Prostate gland (tissue), 2 donors: Measurements from ENCODE around the gene SBNO2. TPM values are rescaled to one million over a fixed set of nuclear protein-coding genes. Genes with fewer than 3 reads are reported as not detected.
"Not testable (repeated sequence)": the region's sequence is repeated elsewhere in the genome, so short reads cannot be mapped to it uniquely, and the experiment has no call there.

Source experiments
- DNase-seq: peaks from one replicate; pipeline ENCODE4 v3.0.0-alpha.2; 2019; ENCODE audit warnings: low spot score
- H3K27ac ChIP-seq, 2 donors: fragments of 200-600 bp; sonication (generic); 2 replicates each; pipeline ENCODE4 v1.5.1; 2017 to 2019
- H3K27me3 ChIP-seq: fragments of 200-600 bp; sonication (generic); replicated peaks from 2 replicates; pipeline ENCODE4 v1.5.1; 2019; ENCODE audit not compliant: insufficient read depth
- H3K36me3 ChIP-seq, 2 donors: fragments of 200-600 bp; sonication (generic); 1 replicate in 1 of 2; 2 replicates in 1 of 2; pipeline versions ENCODE4 v1.5.1 to v1.8.1; 2017 to 2019
- H3K4me1 ChIP-seq: fragments of 200-600 bp; sonication (generic); replicated peaks from 2 replicates; pipeline ENCODE4 v1.5.1; 2019
- H3K4me3 ChIP-seq, 2 donors: fragments of 200-600 bp; sonication (generic); 2 replicates each; pipeline ENCODE4 v1.5.1; 2017 to 2019
- H3K9me3 ChIP-seq: fragments of 200-600 bp; sonication (generic); 2 replicates; pipeline ENCODE4 v1.5.1; 2017
- CTCF ChIP-seq, 4 experiments: fragments of 200-600 bp in 2 of 4; fragments of 450-650 bp in 2 of 4; sonication (generic) in 2 of 4; IDR thresholded peaks; 1 replicate in 3 of 4; 2 replicates in 1 of 4; pipeline ENCODE4 v1.5.1; 2016 to 2019; ENCODE audit warnings: antibody characterized with exemption in 4 of 4, mild to moderate bottlenecking in 2 of 4, moderate library complexity in 2 of 4
- POLR2A ChIP-seq: fragments of 450-650 bp; IDR thresholded peaks from one replicate; pipeline ENCODE4 v1.6.1; 2016; ENCODE audit warnings: antibody characterized with exemption, mild to moderate bottlenecking
- POLR2AphosphoS5 ChIP-seq: sonication (generic); formaldehyde crosslinking; IDR thresholded peaks from one replicate; pipeline ENCODE4 v1.6.1; 2017; ENCODE audit warnings: antibody characterized with exemption
- WGBS: methylation state at CpG from one replicate; pipeline ENCODE4 v1.1.5; 2018; 5-methylcytosine and 5-hydroxymethylcytosine counted together
- intact Hi-C: fragments of 100-400 bp; cut with DNase I; formaldehyde crosslinking; loops from one replicate; pipeline ENCODE4 v1.14.2; 2022
- total RNA-seq, 2 donors: library from RNA; depleted of rRNA; stranded (reverse); fragments of >200 nt; gene quantifications; one replicate each; pipeline ENCODE4 v1.1.0, GENCODE V29; 2016

Gene SBNO2
- total RNA-seq, 2 donors from 2014 or later: 32.5 to 79.9 TPM

- intact Hi-C loops: no loop called here
- TF ChIP-seq CTCF (IDR thresholded peaks at IDR 0.05): no peak
- no peak for TF ChIP-seq POLR2A
- TF ChIP-seq POLR2AphosphoS5: no peak
- Histone ChIP-seq H3K9me3 (no peaks in the 10 kb centered on the region), H3K27ac (peak overlapping the region; percentile 68 to 79), H3K4me1 (peaks cover 14% of the 10 kb centered on the region), H3K27me3 (no peaks in the 10 kb centered on the region), H3K4me3 (peak overlapping the region; percentile 61 to 68), H3K36me3 (no peaks in the 10 kb centered on the region)
- DNase-seq: no peak
- WGBS: 1% methylated on average over 40 of the region's 78 CpGs
Measured at GRCh38 chr19:1206150-1206863, 32.2 kb upstream of the SBNO2 start.

GRCh38 chr19:1205114-1206099, 31.3 kb upstream of the SBNO2 start, which contains the start of gene STK11:
Gene STK11, plus strand, starts transcription at chr19:1205778. Its CDS starts 1,136 bp downstream, at chr19:1206914.
- peak; percentile 98 for DNase-seq
- Histone ChIP-seq H3K36me3 (no peaks in the 10 kb centered on the region), H3K9me3 (no peaks in the 10 kb centered on the region), H3K27ac (peak within 1 kb of the TSS; percentile 71 to 79), H3K4me1 (peaks cover 10% of the 10 kb centered on the region), H3K27me3 (no peaks in the 10 kb centered on the region), H3K4me3 (peak within 1 kb of the TSS; percentile 61 to 68)
- intact Hi-C loops: no loop called here
- WGBS: 7% methylated on average over 64 of the region's 114 CpGs
- peak; percentile 88 for TF ChIP-seq POLR2A
- TF ChIP-seq CTCF (IDR thresholded peaks at IDR 0.05): peak in 2 of 4 experiments; percentile 7 to 10
- TF ChIP-seq POLR2AphosphoS5: peak; percentile 90

GRCh38 chr19:1200614-1201013, 26.5 kb upstream of the SBNO2 start:
- 88% methylated on average over 4 of the region's 4 CpGs for WGBS
- H3K9me3 ChIP-seq, H3K27me3 ChIP-seq, H3K27ac ChIP-seq, H3K4me1 ChIP-seq, intact Hi-C loops, H3K36me3 ChIP-seq, H3K4me3 ChIP-seq, DNase-seq: not testable (repeated sequence)

GRCh38 chr19:1199531-1199930, 25.5 kb upstream of the SBNO2 start:
- H3K9me3 ChIP-seq: no peaks in the 10 kb centered on the region
- intact Hi-C loops: no loop called here
- TF ChIP-seq POLR2AphosphoS5 (no peak), POLR2A (no peak)
- no peaks in the 10 kb centered on the region for H3K4me1 ChIP-seq
- no peak overlapping the region for H3K4me3 ChIP-seq
- no peaks in the 10 kb centered on the region for H3K27me3 ChIP-seq
- no peak overlapping the region for H3K27ac ChIP-seq
- WGBS: 91% methylated on average over 10 of the region's 10 CpGs
- DNase-seq: no peak
- H3K36me3 ChIP-seq: no peaks in the 10 kb centered on the region

- 77% methylated on average over 9 of the region's 9 CpGs for WGBS
- Histone ChIP-seq H3K9me3 (no peaks in the 10 kb centered on the region), H3K27me3 (no peaks in the 10 kb centered on the region), H3K4me3 (no peak overlapping the region), H3K27ac (no peak overlapping the region), H3K4me1 (no peaks in the 10 kb centered on the region), H3K36me3 (no peaks in the 10 kb centered on the region)
- intact Hi-C loops: no loop called here
- DNase-seq: no peak
- TF ChIP-seq POLR2A (no peak), CTCF (IDR thresholded peaks at IDR 0.05) (no peak), POLR2AphosphoS5 (no peak)
Measured at GRCh38 chr19:1189419-1189818, 15.4 kb upstream of the SBNO2 start.
